ENCODE data around the gene MYO1E.

GRCh38 chr15:59279023-59279422 is 93.6 kb downstream of the MYO1E start:
- TF ChIP-seq CTCF (IDR thresholded peaks at IDR 0.05), result no peak
- TF ChIP-seq ZFX (IDR thresholded peaks at IDR 0.05; ENCODE audit: borderline replicate concordance), result no peak
